Activated T-cell treated with anti-CD3 and anti-CD28 coated beads, Interleukin-2, amount 50 U/mL, for 24 hours (primary cell): ENCODE data around the gene EIPR1.

Experiments
- DNase-seq: peaks from one replicate; pipeline ENCODE4 v3.0.0-alpha.2; 2020
- H3K27ac Mint-ChIP-seq: 2 replicates; pipeline ENCODE4 v1.8.0; 2020; ENCODE audit warnings: mild to moderate bottlenecking, mixed read lengths
- H3K27me3 Mint-ChIP-seq: 2 replicates; pipeline ENCODE4 v1.8.0; 2020; ENCODE audit warnings: mixed read lengths
- H3K36me3 Mint-ChIP-seq: 2 replicates; pipeline ENCODE4 v1.8.0; 2020; ENCODE audit warnings: low read depth, mixed read lengths
- H3K4me1 Mint-ChIP-seq: 2 replicates; pipeline ENCODE4 v1.8.0; 2020; ENCODE audit warnings: low read depth, mixed read lengths
- H3K4me3 Mint-ChIP-seq: 2 replicates; pipeline ENCODE4 v1.8.0; 2020; ENCODE audit warnings: mild to moderate bottlenecking, moderate library complexity, mixed read lengths
- H3K9me3 Mint-ChIP-seq: 2 replicates; pipeline ENCODE4 v1.8.0; 2020; ENCODE audit warnings: mixed read lengths

The EIPR1 gene

GRCh38 chr2:3265471-3265870 is 112.1 kb downstream of the EIPR1 start:
- Mint-ChIP-seq H3K4me3 (no peak overlapping the region), H3K27me3 (no peaks in the 10 kb centered on the region), H3K27ac (no peak overlapping the region), H3K36me3 (peaks cover 30% of the 10 kb centered on the region), H3K4me1 (peaks cover 3% of the 10 kb centered on the region), H3K9me3 (no peaks in the 10 kb centered on the region)
- DNase-seq = no peak

- peaks cover 30% of the 10 kb centered on the region for H3K36me3 Mint-ChIP-seq
- H3K4me1 Mint-ChIP-seq = peaks cover 9% of the 10 kb centered on the region
- no peaks in the 10 kb centered on the region for H3K9me3 Mint-ChIP-seq
- no peaks in the 10 kb centered on the region for H3K27me3 Mint-ChIP-seq
- H3K4me3 Mint-ChIP-seq = no peak overlapping the region
- no peak overlapping the region for H3K27ac Mint-ChIP-seq
- no peak for DNase-seq
These were observed 113.4 kb downstream of the EIPR1 start for GRCh38 chr2:3264010-3264744.

GRCh38 chr2:3263487-3263886 is 114.1 kb downstream of the EIPR1 start:
- H3K4me3 Mint-ChIP-seq = no peak overlapping the region
- no peaks in the 10 kb centered on the region for H3K9me3 Mint-ChIP-seq
- H3K27ac Mint-ChIP-seq = no peak overlapping the region
- peaks cover 13% of the 10 kb centered on the region for H3K4me1 Mint-ChIP-seq
- H3K36me3 Mint-ChIP-seq = peaks cover 32% of the 10 kb centered on the region
- DNase-seq = no peak
- no peaks in the 10 kb centered on the region for H3K27me3 Mint-ChIP-seq

- Mint-ChIP-seq H3K9me3 (no peaks in the 10 kb centered on the region), H3K4me1 (peaks cover 13% of the 10 kb centered on the region), H3K4me3 (no peak overlapping the region), H3K27me3 (no peaks in the 10 kb centered on the region), H3K36me3 (peaks cover 36% of the 10 kb centered on the region), H3K27ac (no peak overlapping the region)
- no peak for DNase-seq
These were observed 114.9 kb downstream of the EIPR1 start for GRCh38 chr2:3262437-3263388.

- no peak overlapping the region for H3K27ac Mint-ChIP-seq
- no peak overlapping the region for H3K4me3 Mint-ChIP-seq
These were observed 116.1 kb downstream of the EIPR1 start for GRCh38 chr2:3261511-3261910.

GRCh38 chr2:3260959-3261358 is 116.7 kb downstream of the EIPR1 start:
- peaks cover 47% of the 10 kb centered on the region for H3K36me3 Mint-ChIP-seq
- no peak overlapping the region for H3K27ac Mint-ChIP-seq
- no peak for DNase-seq
- no peak overlapping the region for H3K4me3 Mint-ChIP-seq
- H3K9me3 Mint-ChIP-seq = no peaks in the 10 kb centered on the region
- no peaks in the 10 kb centered on the region for H3K27me3 Mint-ChIP-seq
- peaks cover 13% of the 10 kb centered on the region for H3K4me1 Mint-ChIP-seq

More at GRCh38 chr2:3261511-3261910, 116.1 kb downstream of the EIPR1 start:
- Mint-ChIP-seq H3K9me3 (no peaks in the 10 kb centered on the region), H3K36me3 (peaks cover 46% of the 10 kb centered on the region), H3K27me3 (no peaks in the 10 kb centered on the region), H3K4me1 (peaks cover 13% of the 10 kb centered on the region)
- no peak for DNase-seq

GRCh38 chr2:3257826-3258225 is 119.8 kb downstream of the EIPR1 start:
- no peak overlapping the region for H3K27ac Mint-ChIP-seq
- H3K4me1 Mint-ChIP-seq = peaks cover 13% of the 10 kb centered on the region
- H3K36me3 Mint-ChIP-seq = peaks cover 60% of the 10 kb centered on the region

GRCh38 chr2:3257166-3257565 is 120.5 kb downstream of the EIPR1 start:
- Mint-ChIP-seq H3K4me1 (peaks cover 13% of the 10 kb centered on the region), H3K4me3 (no peak overlapping the region), H3K27me3 (no peaks in the 10 kb centered on the region), H3K27ac (no peak overlapping the region), H3K36me3 (peaks cover 63% of the 10 kb centered on the region), H3K9me3 (no peaks in the 10 kb centered on the region)
- DNase-seq = no peak

More at GRCh38 chr2:3257826-3258225, 119.8 kb downstream of the EIPR1 start:
- no peaks in the 10 kb centered on the region for H3K27me3 Mint-ChIP-seq
- no peak for DNase-seq
- no peaks in the 10 kb centered on the region for H3K9me3 Mint-ChIP-seq
- no peak overlapping the region for H3K4me3 Mint-ChIP-seq

- no peaks in the 10 kb centered on the region for H3K27me3 Mint-ChIP-seq
- H3K4me3 Mint-ChIP-seq = no peak overlapping the region
- peaks cover 13% of the 10 kb centered on the region for H3K4me1 Mint-ChIP-seq
- H3K36me3 Mint-ChIP-seq = peaks cover 68% of the 10 kb centered on the region
- no peak for DNase-seq
- H3K27ac Mint-ChIP-seq = no peak overlapping the region
- no peaks in the 10 kb centered on the region for H3K9me3 Mint-ChIP-seq
These were observed 121.0 kb downstream of the EIPR1 start for GRCh38 chr2:3256605-3257004.

- no peak overlapping the region for H3K4me3 Mint-ChIP-seq
- H3K27me3 Mint-ChIP-seq = no peaks in the 10 kb centered on the region
- H3K36me3 Mint-ChIP-seq = peaks cover 72% of the 10 kb centered on the region
- peaks cover 4% of the 10 kb centered on the region for H3K9me3 Mint-ChIP-seq
- H3K27ac Mint-ChIP-seq = no peak overlapping the region
- DNase-seq = no peak
- H3K4me1 Mint-ChIP-seq = peaks cover 13% of the 10 kb centered on the region
These were observed 121.5 kb downstream of the EIPR1 start for GRCh38 chr2:3256157-3256556.

- peaks cover 83% of the 10 kb centered on the region for H3K36me3 Mint-ChIP-seq
- DNase-seq = no peak
- no peaks in the 10 kb centered on the region for H3K27me3 Mint-ChIP-seq
These were observed 123.1 kb downstream of the EIPR1 start for GRCh38 chr2:3254442-3254941.

GRCh38 chr2:3253913-3254441 is 123.6 kb downstream of the EIPR1 start:
- Mint-ChIP-seq H3K27ac (no peak overlapping the region), H3K4me3 (no peak overlapping the region), H3K9me3 (peaks cover 17% of the 10 kb centered on the region), H3K27me3 (no peaks in the 10 kb centered on the region), H3K36me3 (peaks cover 88% of the 10 kb centered on the region), H3K4me1 (peaks cover 2% of the 10 kb centered on the region)
- DNase-seq = no peak

More at GRCh38 chr2:3254442-3254941, 123.1 kb downstream of the EIPR1 start:
- Mint-ChIP-seq H3K4me3 (no peak overlapping the region), H3K4me1 (peaks cover 7% of the 10 kb centered on the region), H3K27ac (no peak overlapping the region), H3K9me3 (peaks cover 12% of the 10 kb centered on the region)

- peaks cover 20% of the 10 kb centered on the region for H3K9me3 Mint-ChIP-seq
- H3K36me3 Mint-ChIP-seq = peaks cover 94% of the 10 kb centered on the region
- no peak overlapping the region for H3K27ac Mint-ChIP-seq
- H3K4me1 Mint-ChIP-seq = peaks cover 3% of the 10 kb centered on the region
- H3K27me3 Mint-ChIP-seq = no peaks in the 10 kb centered on the region
- H3K4me3 Mint-ChIP-seq = no peak overlapping the region
- no peak for DNase-seq
These were observed 125.7 kb downstream of the EIPR1 start for GRCh38 chr2:3251946-3252345.

GRCh38 chr2:3249476-3249962 is 128.1 kb downstream of the EIPR1 start:
- Mint-ChIP-seq H3K9me3 (peaks cover 20% of the 10 kb centered on the region), H3K4me1 (peaks cover 3% of the 10 kb centered on the region), H3K4me3 (no peak overlapping the region), H3K36me3 (peaks cover 74% of the 10 kb centered on the region), H3K27ac (no peak overlapping the region), H3K27me3 (no peaks in the 10 kb centered on the region)
- DNase-seq = no peak
